ENCODE measurements around the gene C21orf58. TPM values are rescaled to one million over a fixed set of nuclear protein-coding genes. Genes with fewer than 3 reads are reported as not detected.

C21orf58 gene
- total RNA-seq, 1 experiment from 2014 or later, result 10.8 TPM

GRCh38 chr21:46291561-46291960 is 32.1 kb downstream of the C21orf58 start:
- H2AFZ ChIP-seq (ENCODE audit: low read depth, low read length, poor library complexity, severe bottlenecking), result no peak overlapping the region
- POLR2A ChIA-PET, result no interaction called here
- BruUV-seq (replicated peaks), result no TSS peak

DNA sequence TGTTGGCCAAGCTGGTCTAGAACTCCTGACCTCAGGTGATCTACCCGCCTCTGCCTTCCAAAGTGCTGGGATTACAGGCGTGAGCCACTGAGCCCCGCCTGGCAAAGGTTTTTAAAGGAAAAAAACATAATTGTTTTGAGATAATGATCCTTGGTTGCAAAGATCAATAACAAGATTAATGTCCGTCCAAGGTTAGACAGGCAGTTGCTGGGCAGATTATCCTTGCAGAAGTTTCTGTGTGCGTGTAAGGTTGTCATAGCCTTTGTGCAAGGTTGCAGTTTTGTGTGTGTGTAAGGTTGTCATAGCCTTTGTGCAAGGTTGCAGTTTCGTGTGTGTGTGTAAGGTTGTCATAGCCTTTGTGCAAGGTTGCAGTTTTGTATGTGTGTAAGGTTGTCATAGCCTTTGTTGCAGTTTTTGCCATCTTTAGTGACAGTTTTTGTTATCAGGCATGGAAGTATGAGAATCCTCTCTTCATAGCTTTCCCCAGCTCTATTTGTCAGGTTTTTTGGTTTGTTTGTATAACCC is 34.0 kb downstream of the C21orf58 start:
- H3K4me1 ChIP-seq (ENCODE audit: control insufficient read depth in 1 of 2, insufficient read depth in 2 of 2, low read length in 2 of 2), result peaks cover 5 to 14% of the 10 kb centered on the region in 2 experiments
- no peak overlapping the region for H3K4me2 ChIP-seq (ENCODE audit: low read length)
- CTCF ChIA-PET, result no interaction called here
- RAD21 ChIA-PET (ENCODE audit: low non-redundant PET in 1 of 2, low total read pairs in 2 of 2, uncharacterized antibody in 2 of 2, unreplicated experiment in 2 of 2), result no interaction called here
- no peaks in the 10 kb centered on the region for H4K20me1 ChIP-seq (ENCODE audit: insufficient read depth)
- no peak overlapping the region for H2AFZ ChIP-seq (ENCODE audit: low read depth, low read length, poor library complexity, severe bottlenecking)
- POLR2A ChIA-PET, result no interaction called here
- TF ChIP-seq CBX3 (IDR thresholded peaks at IDR 0.05; ENCODE audit: low read depth), result no peak
- TF ChIP-seq MAX (IDR thresholded peaks at IDR 0.05), result no peak
- no peak for TF ChIP-seq TCF7L2 (IDR thresholded peaks at IDR 0.05; ENCODE audit: borderline replicate concordance, extremely low read depth, insufficient read depth, insufficient read length)
- TF ChIP-seq SP1 (IDR thresholded peaks at IDR 0.05; ENCODE audit: low read depth), result no peak
- no peak for TF ChIP-seq EZH2 (IDR thresholded peaks at IDR 0.05)
- TF ChIP-seq RAD21 (IDR thresholded peaks at IDR 0.05; ENCODE audit: low read depth), result no peak
- no peak for TF ChIP-seq CTCF (IDR thresholded peaks at IDR 0.05 in 2 of 3, conservative IDR thresholded peaks at IDR 0.05 in 1 of 3; ENCODE audit: borderline replicate concordance in 1 of 3, insufficient read depth in 1 of 3, low read depth in 2 of 3, low read length in 2 of 3)
- no peak for TF ChIP-seq EZH2phosphoT487 (IDR thresholded peaks at IDR 0.05; ENCODE audit: borderline replicate concordance)
- no peak for TF ChIP-seq FOSL1 (IDR thresholded peaks at IDR 0.05; ENCODE audit: low read depth)
- TF ChIP-seq, protein P1, sequence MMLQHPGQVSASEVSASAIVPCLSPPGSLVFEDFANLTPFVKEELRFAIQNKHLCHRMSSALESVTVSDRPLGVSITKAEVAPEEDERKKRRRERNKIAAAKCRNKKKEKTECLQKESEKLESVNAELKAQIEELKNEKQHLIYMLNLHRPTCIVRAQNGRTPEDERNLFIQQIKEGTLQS (IDR thresholded peaks at IDR 0.05), result no peak
- no peak for TF ChIP-seq SIN3A (IDR thresholded peaks at IDR 0.05; ENCODE audit: low read depth)
- no peak for TF ChIP-seq ZNF274 (IDR thresholded peaks at IDR 0.05; ENCODE audit: low read depth, low read length)
- TF ChIP-seq SRF (IDR thresholded peaks at IDR 0.05; ENCODE audit: low read depth), result no peak
- no peak for TF ChIP-seq POLR2A (IDR thresholded peaks at IDR 0.05; ENCODE audit: borderline replicate concordance, extremely low read depth, insufficient read depth, insufficient read length)
- H3K79me2 ChIP-seq (ENCODE audit: insufficient read depth, low read length), result peaks cover 22% of the 10 kb centered on the region
- no peak overlapping the region for H3K4me3 ChIP-seq (replicated peaks in 1 of 2; ENCODE audit: low read depth in 1 of 2, low read length in 2 of 2)
- H3K27ac ChIP-seq (ENCODE audit: low read depth, low read length), result no peak overlapping the region
- no peaks in the 10 kb centered on the region for H3K27me3 ChIP-seq (ENCODE audit: insufficient read depth, low read length)
- DNase-seq (ENCODE audit: low read depth, low spot score), result no peak
- ATAC-seq, result no peak
- intact Hi-C loops (cut with micrococcal nuclease), result loop anchor here (10.0 kb wide), 1 partner anchor 145 kb away; no protein-coding TSS in a partner anchor
- no peaks in the 10 kb centered on the region for H3K9me2 ChIP-seq (ENCODE audit: insufficient read depth)
- peaks cover 4 to 13% of the 10 kb centered on the region in 2 experiments; a peak in 2 of 4 replicates for H3K36me3 ChIP-seq (ENCODE audit: control insufficient read depth in 1 of 2, insufficient read depth in 2 of 2, low read length in 2 of 2)
- H3K9me3 ChIP-seq (ENCODE audit: control insufficient read depth in 1 of 2, insufficient read depth in 1 of 2, low read depth in 1 of 2, low read length in 2 of 2), result no peaks in the 10 kb centered on the region
- BruUV-seq (replicated peaks), result no TSS peak
- no peak overlapping the region for H3K9ac ChIP-seq (ENCODE audit: low read length)

More at GRCh38 chr21:46291561-46291960, 32.1 kb downstream of the C21orf58 start:
- RAD21 ChIA-PET (ENCODE audit: low non-redundant PET in 1 of 2, low total read pairs in 2 of 2, uncharacterized antibody in 2 of 2, unreplicated experiment in 2 of 2), result no interaction called here
- Histone ChIP-seq H3K9me3 (ENCODE audit: control insufficient read depth in 1 of 2, insufficient read depth in 1 of 2, low read depth in 1 of 2, low read length in 2 of 2) (no peaks in the 10 kb centered on the region), H3K4me2 (ENCODE audit: low read length) (no peak overlapping the region), H3K9me2 (ENCODE audit: insufficient read depth) (no peaks in the 10 kb centered on the region), H3K4me3 (replicated peaks in 1 of 2; ENCODE audit: low read depth in 1 of 2, low read length in 2 of 2) (no peak overlapping the region), H4K20me1 (ENCODE audit: insufficient read depth) (no peaks in the 10 kb centered on the region), H3K27me3 (ENCODE audit: insufficient read depth, low read length) (no peaks in the 10 kb centered on the region), H3K4me1 (ENCODE audit: control insufficient read depth in 1 of 2, insufficient read depth in 2 of 2, low read length in 2 of 2) (peaks cover 0 to 9% of the 10 kb centered on the region in 2 experiments; a peak in 2 of 4 replicates), H3K79me2 (ENCODE audit: insufficient read depth, low read length) (peaks cover 10% of the 10 kb centered on the region), H3K36me3 (ENCODE audit: control insufficient read depth in 1 of 2, insufficient read depth in 2 of 2, low read length in 2 of 2) (peaks cover 4 to 10% of the 10 kb centered on the region in 2 experiments; a peak in 2 of 4 replicates), H3K27ac (ENCODE audit: low read depth, low read length) (no peak overlapping the region), H3K9ac (ENCODE audit: low read length) (no peak overlapping the region)
- no peak for TF ChIP-seq CBX3 (IDR thresholded peaks at IDR 0.05; ENCODE audit: low read depth)
- CTCF ChIA-PET, result no interaction called here
- intact Hi-C loops (cut with micrococcal nuclease), result no loop called here
- DNase-seq (ENCODE audit: low read depth, low spot score), result no peak
- ATAC-seq, result no peak
